T-helper 1 cell treated with Interleukin-12 subunit alpha and Interleukin-12 subunit beta and Interleukin-4 antibody, amounts not matched to agents 30 ng/mL and 1 ng/mL, for 36 hours (primary cell): ENCODE data around the gene ZNF184. TPM values are rescaled to one million over a fixed set of nuclear protein-coding genes. Genes with fewer than 3 reads are reported as not detected.
"Not testable (repeated sequence)": the region's sequence is repeated elsewhere in the genome, so short reads cannot be mapped to it uniquely, and the experiment has no call there.

ENCODE experiments used
- intact Hi-C: fragments of 100-400 bp; cut with micrococcal nuclease; formaldehyde crosslinking; loops from one replicate; pipeline ENCODE4 v1.15.1; 2024
- total RNA-seq: library from RNA; stranded (reverse); gene quantifications from 2 replicates; pipeline ENCODE4 v1.2.3, GENCODE V29; 2022

ZNF184 gene
- total RNA-seq, 1 donor from 2014 or later, result 11.4 TPM

DNA sequence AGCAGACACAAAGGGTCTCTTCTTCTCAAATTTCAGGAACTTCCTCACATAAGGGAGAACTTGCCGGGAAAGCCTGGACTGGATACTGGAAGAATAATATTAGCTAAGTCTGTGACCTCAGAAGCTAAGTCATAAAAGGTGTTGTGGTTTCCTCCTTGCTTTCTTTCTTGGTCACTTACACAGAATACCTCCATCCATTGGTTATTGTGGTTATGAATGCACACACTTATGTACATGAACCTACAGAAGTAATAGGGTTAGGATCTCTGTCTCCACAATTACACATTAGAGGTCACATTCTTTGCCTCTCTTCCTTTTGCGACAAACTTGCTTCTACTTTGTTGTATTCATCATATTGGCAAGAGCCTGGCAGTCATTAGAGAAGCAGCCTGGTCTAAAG, 43.9 kb downstream of the ZNF184 start:
- intact Hi-C loops, result no loop called here

DNA sequence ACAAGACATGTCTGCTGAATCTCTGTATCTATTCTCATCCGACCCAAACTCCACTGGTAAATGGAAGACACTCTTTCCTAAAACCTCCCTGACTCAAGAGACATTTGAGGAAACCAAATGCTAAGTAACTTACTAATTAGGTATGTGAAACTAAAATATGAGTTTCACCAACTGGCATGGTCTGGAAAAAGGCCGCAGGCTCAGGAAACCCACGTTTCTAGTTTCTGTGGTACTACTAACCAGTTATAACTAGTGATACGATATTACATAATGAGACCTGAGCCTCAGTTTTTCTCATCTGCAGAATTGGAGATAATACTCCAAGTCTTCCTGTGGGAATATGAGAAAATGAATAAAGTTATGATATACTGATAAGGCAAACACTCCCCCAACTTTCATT, 44.4 kb downstream of the ZNF184 start:
- intact Hi-C loops, result no loop called here

DNA sequence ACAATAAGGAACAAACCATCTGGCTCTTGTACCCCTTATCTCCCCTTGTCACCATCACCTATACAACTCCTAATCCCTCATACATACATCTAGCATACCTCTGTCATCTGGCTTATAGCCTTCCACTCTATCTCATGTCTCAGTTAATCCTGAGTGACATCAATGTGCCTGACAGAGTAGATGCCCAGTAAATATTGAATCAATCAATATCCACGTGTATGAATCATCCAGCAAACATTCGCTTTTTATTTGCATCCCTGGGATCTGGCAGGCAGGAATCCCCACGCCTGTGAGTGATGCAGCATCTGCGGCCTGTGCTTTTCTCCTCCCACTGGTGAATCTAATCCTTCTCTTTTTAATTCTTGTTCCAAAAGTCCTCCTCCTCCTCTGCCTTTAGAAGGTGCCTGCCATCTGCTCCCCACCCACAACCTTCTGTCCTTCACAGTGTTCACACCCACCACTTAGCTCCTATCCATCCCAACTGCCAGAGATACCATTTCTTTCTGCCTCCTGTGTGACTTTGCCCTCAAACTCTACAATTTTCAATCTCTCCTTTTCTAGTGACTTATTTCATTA, 46.8 kb downstream of the ZNF184 start:
- intact Hi-C loops, result no loop called here

DNA sequence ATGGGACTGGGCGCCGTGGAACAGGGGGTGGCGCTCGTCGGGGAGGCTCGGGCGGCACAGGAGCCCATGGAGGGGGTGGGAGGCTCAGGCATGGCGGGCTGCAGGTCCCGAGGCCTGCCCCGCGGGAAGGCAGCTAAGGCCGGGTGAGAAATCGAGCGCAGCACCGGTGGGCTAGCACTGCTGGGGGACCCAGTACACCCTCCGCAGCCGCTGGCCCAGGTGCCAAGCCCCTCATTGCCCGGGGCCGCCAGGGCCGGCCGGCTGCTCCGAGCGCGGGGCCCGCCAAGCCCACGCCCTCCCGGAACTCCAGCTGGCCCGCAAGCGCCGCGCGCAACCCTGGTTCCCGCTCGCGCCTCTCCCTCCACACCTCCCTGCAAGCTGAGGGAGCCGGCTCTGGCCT, 48.1 kb downstream of the ZNF184 start:
- intact Hi-C loops, result not testable (repeated sequence)

DNA sequence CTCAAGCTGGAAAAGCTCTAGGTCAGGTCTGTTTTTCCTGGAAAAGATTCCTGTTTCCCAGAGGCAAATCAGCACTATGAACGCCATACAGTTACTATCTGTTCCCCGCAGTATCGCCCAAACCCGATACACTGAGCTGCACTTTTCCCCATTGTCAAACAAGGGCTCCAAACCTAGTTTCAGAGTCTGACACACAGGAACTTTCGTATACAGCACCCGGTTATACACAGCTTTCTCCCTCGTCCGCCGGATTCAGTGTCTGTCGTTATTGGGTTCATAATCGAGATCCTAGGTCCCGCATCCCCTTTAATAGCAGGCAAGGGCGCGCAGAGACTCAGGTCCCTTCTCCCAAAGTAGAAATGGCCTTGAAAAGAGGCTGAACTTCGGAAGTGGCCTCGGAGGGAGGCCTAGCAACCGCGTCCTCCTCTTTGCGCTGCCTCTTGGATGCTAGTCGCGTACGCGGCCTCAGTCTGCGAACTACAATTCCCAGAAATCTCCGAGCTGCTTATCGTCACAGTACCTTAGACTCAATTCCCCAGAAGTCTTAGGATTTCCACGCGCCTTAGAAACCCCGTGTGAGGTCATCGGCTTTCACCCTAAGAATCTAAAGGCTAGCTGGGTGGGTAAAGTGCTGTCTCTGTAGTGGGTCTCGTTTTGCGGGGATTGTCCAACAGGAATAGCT, 50.1 kb downstream of the ZNF184 start:
- intact Hi-C loops, result no loop called here

DNA sequence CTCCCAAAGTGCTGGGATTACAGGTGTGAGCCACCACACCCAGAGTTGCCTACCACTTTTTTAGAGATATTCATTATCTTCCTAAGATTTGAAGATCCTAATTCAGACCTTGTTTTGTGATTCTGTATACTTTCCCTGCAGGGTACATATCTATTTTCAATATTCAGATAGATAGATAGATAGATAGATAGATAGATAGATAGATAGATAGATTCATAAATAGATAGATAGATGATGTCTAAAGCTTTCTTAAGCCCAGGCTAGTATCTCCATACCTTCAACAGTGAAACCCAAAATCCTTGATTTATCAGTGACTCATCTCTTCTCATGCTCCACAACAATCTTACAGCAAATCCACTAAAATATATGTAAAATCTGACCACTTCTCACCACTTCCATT, 53.5 kb downstream of the ZNF184 start:
- intact Hi-C loops, result no loop called here

DNA sequence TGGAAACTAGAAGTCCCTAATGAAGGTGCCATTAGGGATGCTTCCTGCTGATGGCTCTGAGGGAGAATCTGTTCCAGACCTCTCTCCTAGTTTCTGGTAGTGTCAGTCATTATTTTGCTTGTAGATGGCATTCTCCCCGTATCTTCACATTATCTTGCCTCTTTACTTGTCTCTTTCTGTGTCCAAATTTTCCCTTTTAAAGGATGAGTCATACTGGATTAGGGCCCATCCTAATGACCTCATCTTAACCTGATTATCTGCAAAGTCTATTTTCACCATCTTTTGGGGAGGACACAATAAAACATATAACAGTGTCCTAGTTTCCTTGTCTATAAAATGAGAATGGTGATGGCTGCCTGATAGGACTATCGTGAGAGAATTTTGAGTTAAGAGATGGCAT, 57.0 kb downstream of the ZNF184 start:
- intact Hi-C loops, result no loop called here

DNA sequence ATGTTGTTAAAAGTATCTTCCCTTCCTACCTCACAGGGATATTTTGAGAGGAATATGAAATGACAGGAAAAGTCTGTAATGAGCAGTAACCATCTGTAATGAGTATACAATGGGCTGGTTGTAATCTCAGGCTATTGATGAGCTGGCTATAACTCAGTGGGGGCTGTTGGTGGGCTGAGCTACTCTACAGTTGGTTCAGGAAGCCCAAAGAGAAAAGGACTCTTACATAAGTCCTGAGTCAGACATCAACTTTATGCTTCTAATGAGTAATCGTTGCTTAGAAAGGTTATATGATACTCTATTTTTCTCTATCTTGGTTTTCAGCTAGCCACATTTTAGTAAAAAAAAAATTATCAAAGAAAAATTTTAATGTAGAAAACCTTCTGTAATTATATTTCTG, 57.9 kb downstream of the ZNF184 start:
- intact Hi-C loops, result no loop called here

DNA sequence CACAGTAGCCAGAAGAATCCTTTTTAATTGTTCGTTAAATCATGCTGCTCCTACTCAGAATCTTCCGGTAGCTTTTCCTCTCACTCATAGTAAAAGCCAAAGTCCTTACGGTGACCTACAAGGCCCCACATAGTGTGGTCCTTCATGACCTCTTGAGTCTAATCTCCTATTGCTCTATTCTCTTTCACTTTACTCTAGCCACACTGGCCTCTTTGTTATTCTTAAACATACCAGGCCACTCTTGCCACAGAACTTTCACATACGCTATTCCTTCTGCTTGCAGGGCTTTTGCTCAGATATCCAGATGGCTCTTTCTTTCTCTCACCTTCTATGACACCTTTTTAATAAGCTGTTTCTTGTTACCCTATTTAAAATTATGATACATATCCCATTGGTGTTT, 58.6 kb downstream of the ZNF184 start:
- intact Hi-C loops, result no loop called here

DNA sequence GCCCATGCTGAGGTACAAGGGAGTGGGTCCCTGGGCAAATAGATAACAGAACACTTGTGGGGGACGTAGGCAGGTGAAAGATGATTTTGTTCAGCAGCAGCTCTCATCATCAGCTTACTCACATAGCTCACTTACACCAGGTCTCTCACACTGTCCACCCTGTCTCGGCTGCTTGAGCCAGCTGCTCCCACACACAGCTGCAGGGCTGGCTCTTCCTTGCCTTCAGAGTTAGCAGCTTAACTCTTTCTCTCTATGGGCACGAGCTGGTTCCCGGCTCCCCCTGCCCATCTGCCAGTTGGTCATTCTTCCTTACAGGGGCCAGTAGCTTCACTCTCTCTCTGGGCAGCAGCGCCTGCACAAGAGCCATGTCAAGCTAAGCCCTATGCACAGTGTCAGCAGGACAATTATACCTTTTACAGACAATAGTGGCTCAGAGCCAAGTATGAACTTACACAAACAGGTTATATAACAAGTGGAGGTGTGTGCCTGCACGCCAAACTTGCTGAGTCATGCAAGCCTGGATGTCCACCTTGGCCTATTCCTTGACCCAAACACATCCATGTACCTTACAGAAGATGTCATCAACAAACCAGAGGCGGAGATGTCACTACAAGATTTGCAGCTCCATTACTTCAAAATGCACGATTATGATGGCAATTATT, 65.6 kb downstream of the ZNF184 start:
- intact Hi-C loops, result no loop called here

DNA sequence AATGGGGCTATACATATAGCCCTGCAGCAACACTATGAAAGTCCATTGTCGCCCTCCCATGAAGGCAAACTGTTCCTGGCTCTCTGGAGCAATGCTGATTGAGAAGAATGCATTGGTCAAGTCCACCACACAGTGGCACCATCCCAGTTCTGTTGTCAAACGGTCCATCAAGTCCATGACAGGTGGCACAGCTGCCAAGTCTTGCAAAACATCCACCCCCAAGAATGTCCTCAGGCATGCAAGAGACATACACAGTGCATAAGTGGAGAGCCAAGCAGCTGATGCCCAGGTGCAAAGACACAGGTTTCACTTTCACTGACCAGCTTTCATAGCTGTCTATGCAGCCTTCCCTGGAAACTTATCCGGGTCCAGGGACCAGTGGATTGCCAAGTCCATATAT, 66.8 kb downstream of the ZNF184 start:
- intact Hi-C loops, result no loop called here

DNA sequence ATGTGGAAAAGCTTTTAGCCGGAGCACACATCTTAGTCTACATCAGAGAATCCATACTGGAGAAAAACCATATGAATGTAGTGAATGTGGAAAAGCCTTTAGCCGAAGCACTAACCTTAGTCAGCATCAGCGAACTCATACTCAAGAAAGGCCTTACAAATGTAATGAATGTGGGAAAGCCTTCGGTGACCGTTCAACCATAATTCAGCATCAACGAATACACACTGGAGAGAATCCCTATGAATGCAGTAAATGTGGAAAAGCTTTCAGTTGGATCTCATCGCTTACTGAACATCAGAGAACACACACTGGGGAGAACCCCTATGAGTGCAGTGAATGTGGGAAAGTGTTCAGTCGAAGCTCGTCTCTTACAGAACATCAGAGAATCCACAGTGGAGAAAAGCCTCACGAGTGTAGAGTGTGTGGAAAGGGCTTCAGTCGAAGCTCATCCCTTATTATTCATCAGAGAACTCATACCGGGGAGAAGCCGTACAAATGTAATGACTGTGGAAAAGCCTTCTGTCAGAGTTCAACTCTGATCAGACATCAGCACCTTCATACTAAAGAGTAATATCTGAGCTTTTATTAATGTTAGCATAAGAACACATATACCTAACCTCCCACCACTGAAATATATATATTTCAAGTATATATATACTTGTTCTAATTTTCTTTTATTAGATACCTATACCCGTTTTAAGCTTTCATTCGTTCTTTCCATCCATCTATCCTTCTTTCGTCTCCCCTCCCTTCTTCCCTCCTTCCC, 71.8 kb downstream of the ZNF184 start:
- intact Hi-C loops, result no loop called here

Other genes with a start within 250 kb of the ZNF184 start
- gene PRSS16, start 225.4 kb downstream of the ZNF184 start, total RNA-seq, result 0.25 and 0.54 TPM in 2 replicates
- gene POM121L2, start 160.8 kb downstream of the ZNF184 start, total RNA-seq, result not detected in 2 replicates
- 0.54 and 0.76 TPM in 2 replicates for gene ZNF391, start 84.3 kb downstream of the ZNF184 start, total RNA-seq